Body of pancreas (tissue), 4 donors: Measurements from ENCODE around the gene ZNF670. TPM values are rescaled to one million over a fixed set of nuclear protein-coding genes. Genes with fewer than 3 reads are reported as not detected.

Experiments
- ATAC-seq: fragments of 150-250 bp; one replicate; pipeline ENCODE4 v1.9.1; 2016
- DNase-seq, 4 donors: peaks; one replicate each; pipeline ENCODE4 v3.0.0-alpha.2; 2019
- H3K27ac ChIP-seq, 4 donors: fragments of 200-600 bp; sonication (generic); 1 replicate in 3 of 4; 2 replicates in 1 of 4; pipeline versions ENCODE4 v1.5.1 to v1.6.1; 2016 to 2019; ENCODE audit warnings: mild to moderate bottlenecking in 1 of 4, mixed read lengths in 1 of 4, moderate library complexity in 1 of 4
- H3K27me3 ChIP-seq, 2 donors: fragments of 200-600 bp; sonication (generic); one replicate each; pipeline ENCODE4 v1.6.0; 2016; ENCODE audit warnings: mild to moderate bottlenecking in 1 of 2
- H3K36me3 ChIP-seq, 2 donors: fragments of 200-600 bp; sonication (generic); replicated peaks in 1 of 2; 2 replicates each; pipeline ENCODE4 v1.5.1; 2016; ENCODE audit warnings: low read depth in 2 of 2; ENCODE audit not compliant: insufficient read depth in 1 of 2
- H3K4me1 ChIP-seq: fragments of 200-600 bp; sonication (generic); one replicate; pipeline ENCODE4 v1.6.0; 2016
- H3K4me3 ChIP-seq, 2 donors: fragments of 200-600 bp; sonication (generic); 1 replicate in 1 of 2; 2 replicates in 1 of 2; pipeline ENCODE4 v1.5.1; 2016 to 2019
- H3K9me3 ChIP-seq, 3 donors: fragments of 200-600 bp; sonication (generic); 1 replicate in 2 of 3; 2 replicates in 1 of 3; pipeline ENCODE4 v1.5.1; 2016
- POLR2A ChIP-seq, 3 donors: fragments of 450-650 bp; IDR thresholded peaks; one replicate each; pipeline ENCODE4 v1.6.1; 2016; ENCODE audit warnings: antibody characterized with exemption in 3 of 3, mild to moderate bottlenecking in 2 of 3
- WGBS, 2 donors: methylation state at CpG; one replicate each; pipeline ENCODE4 v1.1.5; 2017; 5-methylcytosine and 5-hydroxymethylcytosine counted together
- intact Hi-C: fragments of 100-400 bp; cut with DNase I; formaldehyde crosslinking; loops from one replicate; pipeline ENCODE4 v1.15.1; 2023
- total RNA-seq, 2 donors: library from RNA; depleted of rRNA; stranded (reverse); fragments of >200 nt; gene quantifications; one replicate each; pipeline ENCODE4 v1.1.0, GENCODE V29; 2016
- TF ChIP-seq, protein P1 (sequence below), 7 experiments: fragments of 450-650 bp in 4 of 7; fragments of 200-600 bp in 3 of 7; sonication (generic) in 3 of 7; IDR thresholded peaks; one replicate each; pipeline ENCODE4 v1.5.1; 2016 to 2019; ENCODE audit warnings: antibody characterized with exemption in 7 of 7

Gene ZNF670
- total RNA-seq, 2 donors from 2014 or later = 1.3 to 2.3 TPM

DNA sequence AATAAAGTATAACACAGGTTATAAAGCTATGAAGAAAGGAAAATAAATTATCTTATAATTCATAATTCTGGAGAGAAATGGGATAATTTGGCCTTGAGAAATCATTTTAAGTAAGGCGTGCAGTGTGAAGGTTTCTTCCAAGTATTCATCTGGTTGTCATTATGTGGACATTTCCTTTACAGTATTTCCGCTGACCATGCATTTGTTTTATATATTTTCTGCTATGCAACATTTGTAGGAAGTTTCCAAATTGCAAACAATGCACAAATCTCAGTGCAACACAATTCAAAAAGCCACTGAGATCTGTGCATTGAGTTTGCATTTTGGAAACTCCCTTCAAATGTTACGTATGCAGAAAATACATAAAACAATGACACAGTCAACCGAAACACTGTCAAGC lies 17.8 kb downstream of the ZNF670 start:
- Histone ChIP-seq H3K36me3 (no peaks in the 10 kb centered on the region), H3K4me3 (no peak overlapping the region), H3K27ac (no peak overlapping the region), H3K4me1 (peaks cover 4% of the 10 kb centered on the region), H3K27me3 (no peaks in the 10 kb centered on the region), H3K9me3 (peaks cover 0 to 8% (median 0%) of the 10 kb centered on the region in 3 donors)
- DNase-seq (no peak), ATAC-seq (no peak)
- TF ChIP-seq, protein P1, sequence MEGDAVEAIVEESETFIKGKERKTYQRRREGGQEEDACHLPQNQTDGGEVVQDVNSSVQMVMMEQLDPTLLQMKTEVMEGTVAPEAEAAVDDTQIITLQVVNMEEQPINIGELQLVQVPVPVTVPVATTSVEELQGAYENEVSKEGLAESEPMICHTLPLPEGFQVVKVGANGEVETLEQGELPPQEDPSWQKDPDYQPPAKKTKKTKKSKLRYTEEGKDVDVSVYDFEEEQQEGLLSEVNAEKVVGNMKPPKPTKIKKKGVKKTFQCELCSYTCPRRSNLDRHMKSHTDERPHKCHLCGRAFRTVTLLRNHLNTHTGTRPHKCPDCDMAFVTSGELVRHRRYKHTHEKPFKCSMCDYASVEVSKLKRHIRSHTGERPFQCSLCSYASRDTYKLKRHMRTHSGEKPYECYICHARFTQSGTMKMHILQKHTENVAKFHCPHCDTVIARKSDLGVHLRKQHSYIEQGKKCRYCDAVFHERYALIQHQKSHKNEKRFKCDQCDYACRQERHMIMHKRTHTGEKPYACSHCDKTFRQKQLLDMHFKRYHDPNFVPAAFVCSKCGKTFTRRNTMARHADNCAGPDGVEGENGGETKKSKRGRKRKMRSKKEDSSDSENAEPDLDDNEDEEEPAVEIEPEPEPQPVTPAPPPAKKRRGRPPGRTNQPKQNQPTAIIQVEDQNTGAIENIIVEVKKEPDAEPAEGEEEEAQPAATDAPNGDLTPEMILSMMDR (IDR thresholded peaks at IDR 0.05) = no peak
- TF ChIP-seq POLR2A (IDR thresholded peaks at IDR 0.05) = no peak
- WGBS, 2 donors = 84 to 90% methylated on average over 4 of the region's 4 CpGs
- intact Hi-C loops = no loop called here

DNA sequence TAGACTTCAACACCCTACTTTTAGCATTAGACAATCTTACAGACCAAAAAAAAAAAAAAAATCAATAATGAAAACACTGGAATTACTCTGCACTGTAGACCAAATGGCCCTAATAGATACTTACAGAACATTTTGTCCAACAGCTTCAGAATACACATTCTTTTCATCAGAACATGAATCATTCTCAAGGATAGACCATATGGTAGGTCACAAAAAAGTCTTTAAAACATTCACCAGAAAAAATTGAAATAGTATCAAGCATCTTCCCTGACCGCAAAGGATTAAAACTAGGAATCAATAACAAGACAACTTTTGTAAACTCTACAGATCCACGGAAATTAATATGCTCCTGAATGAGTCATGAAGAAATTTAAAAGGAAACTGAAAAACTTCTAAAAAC lies 22.5 kb downstream of the ZNF670 start:
- H3K36me3 ChIP-seq = no peaks in the 10 kb centered on the region
- DNase-seq (no peak), ATAC-seq (no peak)
- no peak overlapping the region for H3K4me3 ChIP-seq
- no peaks in the 10 kb centered on the region for H3K4me1 ChIP-seq
- intact Hi-C loops = no loop called here
- TF ChIP-seq, protein P1 (IDR thresholded peaks at IDR 0.05) = no peak
- no peak for TF ChIP-seq POLR2A (IDR thresholded peaks at IDR 0.05)
- H3K27ac ChIP-seq = no peak overlapping the region
- H3K9me3 ChIP-seq = peaks cover 0 to 34% (median 0%) of the 10 kb centered on the region in 3 donors
- H3K27me3 ChIP-seq = no peaks in the 10 kb centered on the region
- WGBS, 2 donors = 92 to 93% methylated on average over 2 of the region's 2 CpGs

DNA sequence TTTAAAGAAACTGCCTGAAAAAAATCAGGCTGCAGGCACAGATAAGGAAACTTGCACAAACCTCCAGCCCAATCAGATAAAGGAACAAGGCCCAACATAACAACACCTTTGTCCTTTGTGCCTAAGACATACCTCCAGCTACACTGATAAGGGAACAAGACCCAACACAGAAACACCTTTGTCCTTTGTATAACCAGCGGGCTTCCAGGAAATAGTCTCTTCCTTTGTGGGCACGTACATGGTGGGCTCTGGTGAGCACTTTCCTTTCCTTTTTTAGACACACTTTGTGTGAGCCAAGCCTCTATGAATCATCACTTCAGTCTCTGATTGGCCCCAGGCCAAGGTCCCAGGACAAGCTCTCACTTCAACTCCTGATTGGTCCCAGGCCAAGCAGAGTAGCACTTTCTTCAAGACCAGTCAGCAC lies 23.6 kb downstream of the ZNF670 start:
- no peak for ATAC-seq
- Histone ChIP-seq H3K36me3 (no peaks in the 10 kb centered on the region), H3K27ac (no peak overlapping the region), H3K9me3 (peaks cover 0 to 36% (median 0%) of the 10 kb centered on the region in 3 donors), H3K4me1 (no peaks in the 10 kb centered on the region), H3K4me3 (no peak overlapping the region), H3K27me3 (no peaks in the 10 kb centered on the region)
- TF ChIP-seq, protein P1 (IDR thresholded peaks at IDR 0.05) = no peak
- no peak for TF ChIP-seq POLR2A (IDR thresholded peaks at IDR 0.05)
- peak in 3 of 4 donors; percentile 5 to 19 (median 10) for DNase-seq
- 42 to 71% methylated on average over 2 of the region's 2 CpGs for WGBS, 2 donors
- intact Hi-C loops = no loop called here

DNA sequence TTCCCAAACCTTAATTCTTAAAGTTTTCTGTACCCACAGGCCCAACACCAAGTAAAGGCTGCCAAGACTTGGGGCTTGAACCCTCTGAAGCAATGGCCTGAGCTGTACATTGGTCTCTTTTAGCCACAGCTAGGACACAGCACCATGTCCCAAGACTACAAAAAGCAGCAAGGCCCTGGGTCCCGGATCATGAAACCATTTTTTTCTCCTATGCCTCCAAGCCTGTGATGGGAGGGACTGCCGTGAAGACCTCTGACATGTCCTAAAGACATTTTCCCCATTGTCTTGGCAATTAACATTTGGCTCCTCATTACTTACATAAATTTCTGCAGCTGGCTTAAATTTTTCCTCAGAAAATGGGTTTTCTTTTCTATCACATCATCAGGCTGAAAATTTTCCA lies 30.9 kb downstream of the ZNF670 start:
- Histone ChIP-seq H3K9me3 (peaks cover 0 to 69% (median 0%) of the 10 kb centered on the region in 3 donors), H3K4me3 (no peak overlapping the region), H3K27me3 (no peaks in the 10 kb centered on the region), H3K4me1 (no peaks in the 10 kb centered on the region), H3K27ac (no peak overlapping the region), H3K36me3 (no peaks in the 10 kb centered on the region)
- DNase-seq = no peak
- TF ChIP-seq POLR2A (IDR thresholded peaks at IDR 0.05) = no peak
- TF ChIP-seq, protein P1 (IDR thresholded peaks at IDR 0.05) = no peak
- no peak for ATAC-seq
- 84 to 86% methylated on average over 2 of the region's 2 CpGs for WGBS, 2 donors
- intact Hi-C loops = no loop called here

DNA sequence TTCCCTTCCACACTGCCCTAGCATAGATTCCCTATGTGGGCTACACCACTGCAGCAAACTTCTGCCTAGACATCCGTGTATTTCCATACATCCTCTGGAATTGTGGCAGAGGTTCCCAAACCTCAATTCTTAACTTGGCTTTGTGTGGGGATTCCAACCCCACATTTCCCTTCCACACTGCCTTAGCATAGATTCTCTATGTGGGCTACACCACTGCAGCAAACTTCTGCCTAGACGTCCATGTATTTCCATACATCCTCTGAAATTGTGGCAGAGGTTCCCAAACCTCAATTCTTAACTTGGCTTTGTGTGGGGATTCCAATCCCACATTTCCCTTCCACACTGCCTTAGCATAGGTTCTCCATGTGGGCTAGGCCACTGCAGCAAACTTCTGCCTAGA lies 31.4 kb downstream of the ZNF670 start:
- H3K9me3 ChIP-seq = peaks cover 0 to 65% (median 0%) of the 10 kb centered on the region in 3 donors
- no peaks in the 10 kb centered on the region for H3K36me3 ChIP-seq
- H3K4me1 ChIP-seq = no peaks in the 10 kb centered on the region
- intact Hi-C loops = no loop called here
- H3K4me3 ChIP-seq = no peak overlapping the region
- 84 to 86% methylated on average over 2 of the region's 2 CpGs for WGBS, 2 donors
- no peaks in the 10 kb centered on the region for H3K27me3 ChIP-seq
- DNase-seq (no peak), ATAC-seq (no peak)
- H3K27ac ChIP-seq = no peak overlapping the region
- TF ChIP-seq POLR2A (IDR thresholded peaks at IDR 0.05) = no peak
- TF ChIP-seq, protein P1 (IDR thresholded peaks at IDR 0.05) = no peak
